GM12892 (cell line): ENCODE measurements around the gene LRP1-AS.

Experiments used
- POLR2A ChIP-seq: IDR thresholded peaks from 2 replicates; pipeline ENCODE4 v1.6.1; 2011; ENCODE audit warnings: low read depth, low read length, control low read depth
- POLR2AphosphoS5 ChIP-seq: IDR thresholded peaks from 2 replicates; pipeline ENCODE4 v1.6.1; 2011; ENCODE audit warnings: low read depth, low read length, control low read depth
- TAF1 ChIP-seq: IDR thresholded peaks from 2 replicates; pipeline ENCODE4 v1.6.1; 2011; ENCODE audit warnings: low read depth, mild to moderate bottlenecking, control low read depth, low read length, borderline replicate concordance

DNA sequence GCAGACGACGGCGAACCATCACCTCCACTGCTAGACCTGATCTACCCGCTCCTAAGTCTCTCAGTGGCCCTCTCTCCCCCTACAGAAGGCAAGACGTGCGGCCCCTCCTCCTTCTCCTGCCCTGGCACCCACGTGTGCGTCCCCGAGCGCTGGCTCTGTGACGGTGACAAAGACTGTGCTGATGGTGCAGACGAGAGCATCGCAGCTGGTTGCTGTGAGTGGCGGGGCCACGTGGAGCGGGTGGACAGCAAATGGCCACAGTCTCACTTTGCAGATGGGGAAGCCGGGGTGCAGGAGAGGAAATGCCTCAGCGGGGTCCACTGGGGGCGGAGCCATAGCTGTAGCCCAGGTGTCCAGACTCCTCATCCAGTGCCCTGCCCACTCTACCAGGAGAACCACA is 47.8 kb upstream of the LRP1-AS start:
- TF ChIP-seq POLR2A = no peak
- no peak for TF ChIP-seq POLR2AphosphoS5
- TF ChIP-seq TAF1 = no peak
